OCI-LY7 (cell line): ENCODE data around the gene PKD1L1. TPM values are rescaled to one million over a fixed set of nuclear protein-coding genes. Genes with fewer than 3 reads are reported as not detected.

Experiments used
- BruUV-seq: library from RNA; stranded (reverse); fragments of 400-500 nt; replicated peaks from 2 replicates; lab custom pipeline; 2021; lab: Mats Ljungman, UMichigan
- CTCF ChIA-PET: fragments of 300-600 bp; sonication (Branson Sonifier 250); formaldehyde crosslinking; loops from one replicate; lab custom pipeline; 2022; ENCODE audit warnings: antibody characterized with exemption; ENCODE audit not compliant: unreplicated experiment; lab: Charles Lee
- POLR2A ChIA-PET: fragments of 300-600 bp; sonication (Branson Sonifier 250); formaldehyde crosslinking; loops from one replicate; lab custom pipeline; 2022; ENCODE audit warnings: antibody characterized with exemption; lab: Charles Lee
- DNase-seq: peaks from one replicate; pipeline ENCODE4 v3.0.0-alpha.2; 2015; ENCODE audit warnings: low spot score
- H2AFZ ChIP-seq: fragments of 200-600 bp; sonication (generic), shearing (Covaris generic); 2 replicates; pipeline ENCODE4 v1.6.1; 2014; ENCODE audit warnings: mild to moderate bottlenecking, antibody characterized with exemption, low read length, moderate library complexity
- H3K27ac ChIP-seq: fragments of 200-600 bp; sonication (generic); 2 replicates; pipeline ENCODE4 v1.5.1; 2014; ENCODE audit warnings: mixed run types, low read depth, mild to moderate bottlenecking, moderate library complexity, low read length, inconsistent platforms; ENCODE audit not compliant: poor library complexity, severe bottlenecking
- H3K36me3 ChIP-seq: fragments of 200-600 bp; sonication (generic); 2 replicates; pipeline ENCODE4 v1.6.1; 2014; ENCODE audit warnings: mild to moderate bottlenecking, antibody characterized with exemption, low read length, moderate library complexity, mixed read lengths; ENCODE audit not compliant: insufficient read depth
- H3K4me1 ChIP-seq: fragments of 200-600 bp; sonication (generic); 2 replicates; pipeline ENCODE4 v1.5.1; 2014; ENCODE audit warnings: mild to moderate bottlenecking, low read length; ENCODE audit not compliant: insufficient read depth, poor library complexity, severe bottlenecking
- H3K4me2 ChIP-seq: fragments of 200-600 bp; sonication (generic); 2 replicates; pipeline ENCODE4 v1.6.1; 2014; ENCODE audit warnings: mild to moderate bottlenecking, low read length
- H3K4me3 ChIP-seq: fragments of 200-600 bp; sonication (generic); 2 replicates; pipeline ENCODE4 v1.5.1; 2014; ENCODE audit warnings: mild to moderate bottlenecking, low read depth, low read length; ENCODE audit not compliant: poor library complexity, severe bottlenecking
- H3K79me2 ChIP-seq: fragments of 200-600 bp; sonication (generic); 2 replicates; pipeline ENCODE4 v1.6.1; 2016; ENCODE audit warnings: low read depth, mild to moderate bottlenecking, low read length, moderate library complexity, mixed read lengths; ENCODE audit not compliant: insufficient read depth
- H3K9me2 ChIP-seq: fragments of 200-600 bp; sonication (generic); 2 replicates; pipeline ENCODE4 v1.6.1; 2016; ENCODE audit warnings: mild to moderate bottlenecking, low read length, mixed read lengths; ENCODE audit not compliant: insufficient read depth
- H3K9me3 ChIP-seq: fragments of 200-600 bp; sonication (generic); 2 replicates; pipeline ENCODE4 v1.6.1; 2014; ENCODE audit warnings: mild to moderate bottlenecking, mixed run types, low read length, mixed read lengths
- H4K20me1 ChIP-seq: fragments of 200-600 bp; sonication (generic); 2 replicates; pipeline ENCODE4 v1.6.1; 2014; ENCODE audit warnings: mild to moderate bottlenecking, antibody characterized with exemption, low read length, moderate library complexity, mixed read lengths; ENCODE audit not compliant: insufficient read depth
- CTCF ChIP-seq: fragments of 200-600 bp; sonication (generic); conservative IDR thresholded peaks from 2 replicates; pipeline ENCODE4 v1.5.1; 2014; ENCODE audit warnings: mild to moderate bottlenecking, antibody characterized with exemption, low read length, moderate library complexity, mixed read lengths
- EZH2phosphoT487 ChIP-seq: fragments of 200-600 bp; sonication (generic); IDR thresholded peaks from 2 replicates; pipeline ENCODE4 v1.6.1; 2018; ENCODE audit warnings: low read depth, borderline replicate concordance, mild to moderate bottlenecking, mixed run types, antibody characterized with exemption, low read length, moderate library complexity, mixed read lengths
- intact Hi-C: fragments of 100-400 bp; cut with micrococcal nuclease; formaldehyde crosslinking; loops from one replicate; pipeline ENCODE4 v1.10.0; 2022; ENCODE audit not compliant: unreplicated experiment
- total RNA-seq, 2 experiments: library from RNA; depleted of rRNA in 1 of 2; stranded (reverse); fragments of >200 nt in 1 of 2; shearing (Covaris generic) in 1 of 2; gene quantifications; 2 replicates each; pipeline ENCODE4 v1.2.3, GENCODE V29; 2014 to 2022

Gene PKD1L1
- total RNA-seq, 2 experiments from 2014 or later: 0.19 to 0.63 TPM

- CTCF ChIA-PET: no interaction called here
Measured at GRCh38 chr7:47950714-47951113, 2.4 kb upstream of the PKD1L1 start.

GRCh38 chr7:47949703-47950102 is 1.4 kb upstream of the PKD1L1 start:
- H3K4me3 ChIP-seq: no peak overlapping the region
- no peak overlapping the region for H2AFZ ChIP-seq
- H3K4me2 ChIP-seq: no peak overlapping the region
- H3K36me3 ChIP-seq: peaks cover 14% of the 10 kb centered on the region
- H3K9me3 ChIP-seq: no peaks in the 10 kb centered on the region
- no peaks in the 10 kb centered on the region for H3K79me2 ChIP-seq
- no peaks in the 10 kb centered on the region for H3K9me2 ChIP-seq
- no peak overlapping the region for H3K27ac ChIP-seq
- no peak for DNase-seq
- TF ChIP-seq CTCF (no peak), EZH2phosphoT487 (no peak)
- H3K4me1 ChIP-seq: no peaks in the 10 kb centered on the region
- BruUV-seq: no TSS peak
- intact Hi-C loops: no loop called here
- POLR2A ChIA-PET: no interaction called here
- no peaks in the 10 kb centered on the region for H4K20me1 ChIP-seq
- CTCF ChIA-PET: no interaction called here

More at GRCh38 chr7:47950714-47951113, 2.4 kb upstream of the PKD1L1 start:
- H2AFZ ChIP-seq: no peak overlapping the region
- no peaks in the 10 kb centered on the region for H4K20me1 ChIP-seq
- H3K27ac ChIP-seq: no peak overlapping the region
- no peaks in the 10 kb centered on the region for H3K4me1 ChIP-seq
- DNase-seq: no peak
- no TSS peak for BruUV-seq
- H3K4me2 ChIP-seq: no peak overlapping the region
- no peak overlapping the region for H3K4me3 ChIP-seq
- intact Hi-C loops: no loop called here
- no peaks in the 10 kb centered on the region for H3K9me3 ChIP-seq
- POLR2A ChIA-PET: interaction anchor here (0.6 to 0.7 kb wide), 2 partner anchors 50 to 202 kb away, joined by 3 to 4 read pairs; no protein-coding TSS in a partner anchor
- TF ChIP-seq EZH2phosphoT487 (no peak), CTCF (no peak)
- H3K79me2 ChIP-seq: no peaks in the 10 kb centered on the region
- H3K9me2 ChIP-seq: no peaks in the 10 kb centered on the region
- peaks cover 19% of the 10 kb centered on the region for H3K36me3 ChIP-seq

- intact Hi-C loops: no loop called here
- Histone ChIP-seq H3K9me3 (no peaks in the 10 kb centered on the region), H3K79me2 (no peaks in the 10 kb centered on the region), H3K4me3 (no peak overlapping the region), H3K36me3 (no peaks in the 10 kb centered on the region), H2AFZ (no peak overlapping the region), H4K20me1 (no peaks in the 10 kb centered on the region), H3K9me2 (no peaks in the 10 kb centered on the region), H3K27ac (no peak overlapping the region), H3K4me1 (no peaks in the 10 kb centered on the region), H3K4me2 (no peak overlapping the region)
- no peak for DNase-seq
- no TSS peak for BruUV-seq
- no peak for TF ChIP-seq EZH2phosphoT487
- no peak for TF ChIP-seq CTCF
- ChIA-PET CTCF (no interaction called here), POLR2A (no interaction called here)
Measured at GRCh38 chr7:47947355-47947749, 914 bp downstream of the PKD1L1 start.
